ENCODE results near the gene TYW1.
"Not testable (repeated sequence)": the region's sequence is repeated elsewhere in the genome, so short reads cannot be mapped to it uniquely, and the experiment has no call there.

Gene TYW1

DNA sequence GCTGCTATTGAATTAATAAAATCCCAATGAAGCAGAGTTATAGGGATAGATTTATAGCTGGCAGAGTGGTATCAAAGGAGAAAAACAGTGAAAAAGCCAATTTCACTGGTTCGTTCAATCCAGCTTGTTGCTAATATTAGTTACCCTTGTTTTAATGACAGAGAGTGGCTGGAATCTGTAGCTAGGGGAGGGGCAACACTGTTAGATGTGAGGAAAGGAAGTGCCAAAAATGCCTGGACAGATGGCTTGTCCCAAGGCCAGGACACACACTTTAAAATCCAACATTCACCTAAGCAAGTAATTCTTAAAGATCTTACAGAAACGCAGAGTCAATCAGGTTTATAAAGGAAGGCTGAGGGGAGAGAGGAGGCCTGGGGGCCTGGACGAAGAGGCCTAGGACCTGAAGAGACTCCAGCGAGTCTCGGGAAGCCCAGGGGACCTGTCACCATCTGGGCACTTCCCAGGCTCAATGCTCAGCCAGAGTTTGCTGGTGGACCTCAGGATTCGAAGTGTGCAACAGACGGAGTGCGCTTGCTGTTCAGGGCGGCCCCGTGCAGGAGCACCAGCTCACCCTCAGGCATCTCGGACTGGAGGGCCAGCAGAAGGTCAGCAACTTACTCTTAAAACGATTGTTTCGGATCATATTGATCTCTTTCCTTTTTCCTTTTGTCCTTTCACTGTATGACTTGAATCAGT, 38.9 kb upstream of the TYW1 start:
- H3K9me3 ChIP-seq (ENCODE audit: insufficient read depth, low read length), result 0 out of 2 replicates have a peak, but pooled peaks cover 2% of the 10 kb centered on the region
- peaks cover 73% of the 10 kb centered on the region for H3K36me3 ChIP-seq (ENCODE audit: insufficient read depth, insufficient read length, low read length)
- no peak overlapping the region for H3K4me3 ChIP-seq (ENCODE audit: insufficient read length, low read depth)
- no peaks in the 10 kb centered on the region for H3K27me3 ChIP-seq (ENCODE audit: insufficient read depth, insufficient read length)
- DNase-seq (ENCODE audit: low read depth, low spot score), result no peak
- no peak overlapping the region for H3K9ac ChIP-seq (ENCODE audit: insufficient read length, low read depth)
- TF ChIP-seq SUZ12 (IDR thresholded peaks at IDR 0.05; ENCODE audit: extremely low read depth, insufficient read depth, insufficient read length) (no peak), ZNF274 (IDR thresholded peaks at IDR 0.05; ENCODE audit: low read depth, low read length) (no peak), YY1 (IDR thresholded peaks at IDR 0.05; ENCODE audit: insufficient read depth, insufficient read length) (no peak)
- peaks cover 2% of the 10 kb centered on the region for H3K4me1 ChIP-seq (ENCODE audit: insufficient read depth, insufficient read length)

- no peak overlapping the region for H3K4me3 ChIP-seq (ENCODE audit: insufficient read length, low read depth)
- peaks cover 63% of the 10 kb centered on the region for H3K36me3 ChIP-seq (ENCODE audit: insufficient read depth, insufficient read length, low read length)
- no peak for DNase-seq (ENCODE audit: low read depth, low spot score)
- H3K4me1 ChIP-seq (ENCODE audit: insufficient read depth, insufficient read length), result peaks cover 2% of the 10 kb centered on the region
- H3K27me3 ChIP-seq (ENCODE audit: insufficient read depth, insufficient read length), result no peaks in the 10 kb centered on the region
- no peak overlapping the region for H3K9ac ChIP-seq (ENCODE audit: insufficient read length, low read depth)
- TF ChIP-seq ZNF274 (IDR thresholded peaks at IDR 0.05; ENCODE audit: low read depth, low read length) (no peak), SUZ12 (IDR thresholded peaks at IDR 0.05; ENCODE audit: extremely low read depth, insufficient read depth, insufficient read length) (no peak), YY1 (IDR thresholded peaks at IDR 0.05; ENCODE audit: insufficient read depth, insufficient read length) (no peak)
- no peaks in the 10 kb centered on the region for H3K9me3 ChIP-seq (ENCODE audit: insufficient read depth, low read length)
These were observed 37.9 kb upstream of the TYW1 start for GRCh38 chr7:66958538-66959350.

- TF ChIP-seq YY1 (IDR thresholded peaks at IDR 0.05; ENCODE audit: insufficient read depth, insufficient read length), result no peak
- no peak for TF ChIP-seq ZNF274 (IDR thresholded peaks at IDR 0.05; ENCODE audit: low read depth, low read length)
- Histone ChIP-seq H3K36me3 (ENCODE audit: insufficient read depth, insufficient read length, low read length) (peaks cover 50% of the 10 kb centered on the region), H3K4me1 (ENCODE audit: insufficient read depth, insufficient read length) (peaks cover 2% of the 10 kb centered on the region), H3K9ac (ENCODE audit: insufficient read length, low read depth) (no peak overlapping the region), H3K27me3 (ENCODE audit: insufficient read depth, insufficient read length) (no peaks in the 10 kb centered on the region), H3K9me3 (ENCODE audit: insufficient read depth, low read length) (no peaks in the 10 kb centered on the region), H3K4me3 (ENCODE audit: insufficient read length, low read depth) (no peak overlapping the region)
- DNase-seq (ENCODE audit: low read depth, low spot score), result no peak
These were observed 36.4 kb upstream of the TYW1 start for GRCh38 chr7:66960192-66960591.

DNA sequence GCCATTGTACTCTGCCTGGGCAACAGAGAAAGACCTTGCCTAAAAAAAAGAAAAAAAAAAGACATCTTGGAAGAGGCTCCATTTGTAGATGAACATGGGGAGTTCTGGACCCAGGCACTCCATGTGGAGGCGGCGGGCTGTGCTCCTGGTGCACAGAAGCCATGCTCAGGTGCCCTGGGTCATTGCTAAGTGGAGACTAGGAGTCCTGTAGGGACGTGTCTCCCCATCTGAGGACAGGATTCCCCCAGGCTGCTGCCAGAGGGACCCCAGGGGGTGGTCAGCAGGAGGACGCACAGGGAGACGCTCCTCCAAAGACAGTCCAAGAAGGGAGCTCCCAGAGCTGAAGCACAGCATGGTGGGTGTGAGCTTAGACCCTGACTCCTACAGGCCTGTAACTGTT, 35.5 kb upstream of the TYW1 start:
- TF ChIP-seq SUZ12 (IDR thresholded peaks at IDR 0.05; ENCODE audit: extremely low read depth, insufficient read depth, insufficient read length), result no peak
- Histone ChIP-seq H3K27me3 (ENCODE audit: insufficient read depth, insufficient read length) (no peaks in the 10 kb centered on the region), H3K4me1 (ENCODE audit: insufficient read depth, insufficient read length) (peaks cover 2% of the 10 kb centered on the region), H3K36me3 (ENCODE audit: insufficient read depth, insufficient read length, low read length) (peaks cover 41% of the 10 kb centered on the region), H3K4me3 (ENCODE audit: insufficient read length, low read depth) (no peak overlapping the region), H3K9me3 (ENCODE audit: insufficient read depth, low read length) (no peaks in the 10 kb centered on the region), H3K9ac (ENCODE audit: insufficient read length, low read depth) (no peak overlapping the region)
- no peak for DNase-seq (ENCODE audit: low read depth, low spot score)

DNA sequence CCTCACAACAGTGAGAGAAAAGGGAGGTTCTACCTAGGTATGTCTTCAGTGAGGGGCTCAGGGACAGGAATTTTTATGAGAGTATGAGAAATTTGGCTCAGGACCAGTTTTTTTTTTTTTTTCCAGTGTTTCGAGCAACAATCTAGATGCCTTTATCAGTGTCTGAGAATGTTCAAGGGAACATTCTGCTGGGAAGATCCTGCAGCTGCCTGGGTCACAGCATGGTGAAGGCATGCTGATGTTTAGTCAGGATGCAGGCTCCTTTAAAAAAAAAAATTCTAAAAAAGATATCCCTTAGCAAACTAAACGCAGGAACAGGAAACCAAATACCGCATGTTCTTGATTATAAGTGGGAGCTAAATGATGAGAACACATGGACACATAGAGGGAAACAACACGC, 32.2 kb upstream of the TYW1 start:
- Histone ChIP-seq H3K4me3 (ENCODE audit: insufficient read length, low read depth) (no peak overlapping the region), H3K27me3 (ENCODE audit: insufficient read depth, insufficient read length) (no peaks in the 10 kb centered on the region), H3K36me3 (ENCODE audit: insufficient read depth, insufficient read length, low read length) (peaks cover 9% of the 10 kb centered on the region), H3K9me3 (ENCODE audit: insufficient read depth, low read length) (no peaks in the 10 kb centered on the region), H3K4me1 (ENCODE audit: insufficient read depth, insufficient read length) (no peaks in the 10 kb centered on the region), H3K9ac (ENCODE audit: insufficient read length, low read depth) (no peak overlapping the region)
- no peak for TF ChIP-seq ZNF274 (IDR thresholded peaks at IDR 0.05; ENCODE audit: low read depth, low read length)
- TF ChIP-seq SUZ12 (IDR thresholded peaks at IDR 0.05; ENCODE audit: extremely low read depth, insufficient read depth, insufficient read length), result no peak
- TF ChIP-seq YY1 (IDR thresholded peaks at IDR 0.05; ENCODE audit: insufficient read depth, insufficient read length), result no peak
- DNase-seq (ENCODE audit: low read depth, low spot score), result no peak

DNA sequence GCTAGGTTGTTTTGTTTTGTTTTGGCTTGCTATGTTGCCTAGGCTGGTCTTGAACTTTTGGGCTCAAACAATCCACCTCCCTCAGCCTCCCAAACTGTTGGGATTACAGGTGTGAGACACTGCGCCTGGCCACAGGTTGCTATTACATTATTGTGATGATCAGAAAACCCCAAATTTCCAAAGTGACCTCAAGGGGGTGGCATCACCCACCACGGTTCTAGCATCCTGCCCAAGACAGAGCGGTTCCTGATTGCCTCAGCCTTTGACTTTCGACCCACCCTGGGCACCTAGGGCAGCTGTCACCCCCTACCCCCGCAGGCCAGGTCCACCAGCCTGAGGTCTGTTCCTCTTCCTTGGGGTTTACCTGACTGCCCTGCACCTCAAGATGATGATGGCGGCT, 29.6 kb upstream of the TYW1 start:
- no peaks in the 10 kb centered on the region for H3K36me3 ChIP-seq (ENCODE audit: insufficient read depth, insufficient read length, low read length)
- H3K4me1 ChIP-seq (ENCODE audit: insufficient read depth, insufficient read length), result peaks cover 5% of the 10 kb centered on the region
- no peaks in the 10 kb centered on the region for H3K9me3 ChIP-seq (ENCODE audit: insufficient read depth, low read length)
- TF ChIP-seq ZNF274 (IDR thresholded peaks at IDR 0.05; ENCODE audit: low read depth, low read length) (no peak), YY1 (IDR thresholded peaks at IDR 0.05; ENCODE audit: insufficient read depth, insufficient read length) (no peak), SUZ12 (IDR thresholded peaks at IDR 0.05; ENCODE audit: extremely low read depth, insufficient read depth, insufficient read length) (no peak)
- no peaks in the 10 kb centered on the region for H3K27me3 ChIP-seq (ENCODE audit: insufficient read depth, insufficient read length)
- H3K9ac ChIP-seq (ENCODE audit: insufficient read length, low read depth), result no peak overlapping the region
- H3K4me3 ChIP-seq (ENCODE audit: insufficient read length, low read depth), result no peak overlapping the region
- DNase-seq (ENCODE audit: low read depth, low spot score), result no peak

DNA sequence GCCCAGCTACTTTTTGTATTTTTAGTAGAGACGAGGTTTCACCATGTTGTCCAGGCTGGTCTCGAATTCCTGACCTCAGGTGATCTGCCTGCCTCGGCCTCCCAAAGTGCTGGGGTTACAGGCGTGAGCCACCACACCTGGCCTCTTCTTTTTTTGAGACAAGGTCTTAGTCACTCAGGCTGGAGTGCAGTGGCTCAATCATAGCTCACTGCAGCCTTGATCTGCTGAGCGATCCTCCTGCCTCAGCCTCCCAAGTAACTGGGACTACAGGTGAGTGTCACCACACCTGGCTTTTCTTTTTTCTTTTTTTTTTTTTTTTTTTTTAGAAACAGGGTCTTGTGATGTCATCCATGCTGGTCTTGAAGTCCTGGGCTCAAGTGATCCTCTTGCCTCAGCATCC, 27.6 kb upstream of the TYW1 start:
- not testable (repeated sequence) for H3K4me3 ChIP-seq (ENCODE audit: insufficient read length, low read depth); H3K9ac ChIP-seq (ENCODE audit: insufficient read length, low read depth)

More for the DNA sequence above, 27.6 kb upstream of the TYW1 start:
- not testable (repeated sequence) for H3K36me3 ChIP-seq (ENCODE audit: insufficient read depth, insufficient read length, low read length); DNase-seq (ENCODE audit: low read depth, low spot score); H3K4me1 ChIP-seq (ENCODE audit: insufficient read depth, insufficient read length); H3K9me3 ChIP-seq (ENCODE audit: insufficient read depth, low read length); H3K27me3 ChIP-seq (ENCODE audit: insufficient read depth, insufficient read length)

All from NT2/D1 (cell line).